Kidney epithelial cell (primary cell): ENCODE results near the gene CTU1. TPM values are rescaled to one million over a fixed set of nuclear protein-coding genes. Genes with fewer than 3 reads are reported as not detected.

Experiments used
- DNase-seq: peaks from one replicate; pipeline ENCODE4 v3.0.0-alpha.2; 2010; ENCODE audit warnings: low read depth
- H3K27me3 ChIP-seq: 2 replicates; pipeline ENCODE4 v1.6.0; 2011; ENCODE audit warnings: low read length; ENCODE audit not compliant: control insufficient read depth, insufficient read depth
- H3K36me3 ChIP-seq: 2 replicates; pipeline ENCODE4 v1.5.1; 2011; ENCODE audit warnings: low read length; ENCODE audit not compliant: control insufficient read depth, insufficient read depth
- H3K4me3 ChIP-seq: 2 replicates; pipeline ENCODE4 v1.5.1; 2011; ENCODE audit warnings: low read depth, mild to moderate bottlenecking, control low read depth, low read length
- CTCF ChIP-seq: IDR thresholded peaks from 2 replicates; pipeline ENCODE4 v1.5.1; 2011; ENCODE audit warnings: mild to moderate bottlenecking, moderate library complexity, low read length, control low read depth, inconsistent platforms; ENCODE audit not compliant: insufficient read depth, poor library complexity, severe bottlenecking
- total RNA-seq: library from RNA; depleted of rRNA; stranded (reverse); fragments of >200 nt; gene quantifications from 2 replicates; pipeline ENCODE4 v1.2.3, GENCODE V29; 2015

The CTU1 gene
- total RNA-seq, 1 donor from 2014 or later, result 23.6 TPM

- no peaks in the 10 kb centered on the region for H3K27me3 ChIP-seq
- no peak for DNase-seq
- H3K36me3 ChIP-seq, result peaks cover 2% of the 10 kb centered on the region
- H3K4me3 ChIP-seq, result no peak overlapping the region
- peak; percentile 82 for TF ChIP-seq CTCF
Observed at GRCh38 chr19:51094696-51095279, 13.4 kb downstream of the CTU1 start.

- no peaks in the 10 kb centered on the region for H3K27me3 ChIP-seq
- no peak overlapping the region for H3K4me3 ChIP-seq
- peaks cover 2% of the 10 kb centered on the region for H3K36me3 ChIP-seq
- no peak for TF ChIP-seq CTCF
- DNase-seq, result no peak
Observed at GRCh38 chr19:51093510-51094345, 14.5 kb downstream of the CTU1 start.

- H3K27me3 ChIP-seq, result no peaks in the 10 kb centered on the region
- DNase-seq, result no peak
- no peak for TF ChIP-seq CTCF
Observed at GRCh38 chr19:51093101-51093500, 15.1 kb downstream of the CTU1 start.

GRCh38 chr19:51091895-51092873 lies 16.0 kb downstream of the CTU1 start:
- H3K36me3 ChIP-seq, result no peaks in the 10 kb centered on the region
- no peaks in the 10 kb centered on the region for H3K27me3 ChIP-seq
- TF ChIP-seq CTCF, result no peak
- no peak overlapping the region for H3K4me3 ChIP-seq
- DNase-seq, result no peak

More at GRCh38 chr19:51093101-51093500, 15.1 kb downstream of the CTU1 start:
- H3K36me3 ChIP-seq, result peaks cover 2% of the 10 kb centered on the region
- no peak overlapping the region for H3K4me3 ChIP-seq

GRCh38 chr19:51091126-51091525 lies 17.1 kb downstream of the CTU1 start:
- TF ChIP-seq CTCF, result no peak

More at GRCh38 chr19:51091126-51091525, 17.1 kb downstream of the CTU1 start:
- Histone ChIP-seq H3K27me3 (no peaks in the 10 kb centered on the region), H3K4me3 (no peak overlapping the region), H3K36me3 (no peaks in the 10 kb centered on the region)
- DNase-seq, result no peak
